Endothelial cell (in vitro differentiated cells): Measurements from ENCODE around the gene CDK18. TPM values are rescaled to one million over a fixed set of nuclear protein-coding genes. Genes with fewer than 3 reads are reported as not detected.

Source experiments
- DNase-seq: peaks from one replicate; pipeline ENCODE4 v3.0.0; 2021; ENCODE audit warnings: low spot score
- H3K27ac Mint-ChIP-seq: one replicate; pipeline ENCODE4 v1.8.0; 2021; ENCODE audit warnings: mixed read lengths, inconsistent platforms; ENCODE audit not compliant: unreplicated experiment
- H3K27me3 Mint-ChIP-seq: one replicate; pipeline ENCODE4 v1.8.0; 2021; ENCODE audit warnings: mild to moderate bottlenecking, moderate library complexity, mixed read lengths, inconsistent platforms; ENCODE audit not compliant: unreplicated experiment
- H3K36me3 Mint-ChIP-seq: one replicate; pipeline ENCODE4 v1.8.0; 2021; ENCODE audit warnings: mild to moderate bottlenecking, low read depth, mixed read lengths, inconsistent platforms; ENCODE audit not compliant: unreplicated experiment
- H3K4me1 Mint-ChIP-seq: one replicate; pipeline ENCODE4 v1.8.0; 2021; ENCODE audit warnings: mild to moderate bottlenecking, mixed read lengths, inconsistent platforms; ENCODE audit not compliant: unreplicated experiment
- H3K4me3 Mint-ChIP-seq: one replicate; pipeline ENCODE4 v1.8.0; 2021; ENCODE audit warnings: mild to moderate bottlenecking, mixed read lengths, inconsistent platforms; ENCODE audit not compliant: unreplicated experiment
- H3K9me3 Mint-ChIP-seq: one replicate; pipeline ENCODE4 v1.8.0; 2021; ENCODE audit warnings: mixed read lengths, inconsistent platforms; ENCODE audit not compliant: unreplicated experiment
- total RNA-seq: library from RNA; stranded (reverse); fragmentation: NEBNext Ultra II Directional; extraction: Animal tissue kit (Norgen Biotek cat#: 25700); gene quantifications from one replicate; pipeline ENCODE4 v1.2.1, GENCODE V29; 2021; ENCODE audit not compliant: unreplicated experiment
- TF ChIP-seq, protein P1 (sequence below): fragments of 200-600 bp; sonication (generic); IDR thresholded peaks from one replicate; pipeline ENCODE4 v1.5.0; 2021; ENCODE audit warnings: antibody characterized with exemption; ENCODE audit not compliant: unreplicated experiment

Gene CDK18
- total RNA-seq, 1 donor from 2014 or later = 12.4 TPM

GRCh38 chr1:205470131-205470530 lies 34.3 kb upstream of the CDK18 start:
- no peak for DNase-seq
- Mint-ChIP-seq H3K4me1 (peaks cover 6% of the 10 kb centered on the region), H3K27me3 (peaks cover 7% of the 10 kb centered on the region), H3K36me3 (no peaks in the 10 kb centered on the region), H3K9me3 (no peaks in the 10 kb centered on the region), H3K4me3 (no peak overlapping the region), H3K27ac (no peak overlapping the region)
- TF ChIP-seq, protein P1, sequence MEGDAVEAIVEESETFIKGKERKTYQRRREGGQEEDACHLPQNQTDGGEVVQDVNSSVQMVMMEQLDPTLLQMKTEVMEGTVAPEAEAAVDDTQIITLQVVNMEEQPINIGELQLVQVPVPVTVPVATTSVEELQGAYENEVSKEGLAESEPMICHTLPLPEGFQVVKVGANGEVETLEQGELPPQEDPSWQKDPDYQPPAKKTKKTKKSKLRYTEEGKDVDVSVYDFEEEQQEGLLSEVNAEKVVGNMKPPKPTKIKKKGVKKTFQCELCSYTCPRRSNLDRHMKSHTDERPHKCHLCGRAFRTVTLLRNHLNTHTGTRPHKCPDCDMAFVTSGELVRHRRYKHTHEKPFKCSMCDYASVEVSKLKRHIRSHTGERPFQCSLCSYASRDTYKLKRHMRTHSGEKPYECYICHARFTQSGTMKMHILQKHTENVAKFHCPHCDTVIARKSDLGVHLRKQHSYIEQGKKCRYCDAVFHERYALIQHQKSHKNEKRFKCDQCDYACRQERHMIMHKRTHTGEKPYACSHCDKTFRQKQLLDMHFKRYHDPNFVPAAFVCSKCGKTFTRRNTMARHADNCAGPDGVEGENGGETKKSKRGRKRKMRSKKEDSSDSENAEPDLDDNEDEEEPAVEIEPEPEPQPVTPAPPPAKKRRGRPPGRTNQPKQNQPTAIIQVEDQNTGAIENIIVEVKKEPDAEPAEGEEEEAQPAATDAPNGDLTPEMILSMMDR = no peak

DNA sequence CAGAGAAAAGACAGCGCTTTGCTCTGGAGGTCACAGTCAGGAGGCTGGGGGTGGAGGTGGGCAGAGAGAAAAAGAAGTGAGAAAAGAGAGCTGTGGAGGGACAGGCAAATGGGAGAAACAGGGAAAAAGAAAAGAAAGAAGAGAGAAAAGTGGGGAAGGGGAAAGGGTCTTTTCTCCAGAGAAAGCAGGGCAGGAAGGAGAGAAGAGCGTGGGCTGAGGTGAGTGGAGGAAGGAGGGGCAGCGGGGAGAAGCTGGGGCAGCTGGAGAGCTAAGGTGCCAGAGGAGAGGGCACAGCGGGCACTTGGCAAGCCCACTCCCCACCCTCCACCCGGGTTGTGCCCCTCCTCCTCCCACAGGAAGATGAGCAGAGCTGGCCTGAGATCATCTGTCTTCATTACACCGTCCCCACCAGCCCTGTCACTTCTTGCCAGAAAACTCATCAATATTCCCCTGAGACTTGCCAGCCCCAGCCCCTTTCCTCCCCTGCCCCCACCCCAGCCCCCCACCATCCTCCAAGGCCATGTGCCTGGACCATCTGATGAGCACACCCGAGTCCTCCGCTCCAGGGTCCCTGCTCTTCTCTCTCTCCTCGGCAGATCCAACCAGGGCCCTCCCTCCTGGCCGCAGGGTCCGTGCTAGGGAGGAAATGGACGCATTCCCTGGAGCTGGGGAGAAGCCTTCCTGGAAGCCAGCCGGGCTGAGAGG lies 31.6 kb upstream of the CDK18 start:
- TF ChIP-seq, protein P1 = no peak
- Mint-ChIP-seq H3K36me3 (no peaks in the 10 kb centered on the region), H3K27ac (peak overlapping the region; percentile 13), H3K4me3 (no peak overlapping the region), H3K9me3 (no peaks in the 10 kb centered on the region), H3K27me3 (peaks cover 7% of the 10 kb centered on the region), H3K4me1 (peaks cover 6% of the 10 kb centered on the region)
- DNase-seq = no peak

GRCh38 chr1:205473475-205473874 lies 31.0 kb upstream of the CDK18 start:
- no peaks in the 10 kb centered on the region for H3K9me3 Mint-ChIP-seq
- TF ChIP-seq, protein P1 = no peak
- peaks cover 6% of the 10 kb centered on the region for H3K4me1 Mint-ChIP-seq
- no peak overlapping the region for H3K4me3 Mint-ChIP-seq
- H3K27ac Mint-ChIP-seq = no peak overlapping the region
- H3K36me3 Mint-ChIP-seq = no peaks in the 10 kb centered on the region
- peaks cover 5% of the 10 kb centered on the region for H3K27me3 Mint-ChIP-seq
- no peak for DNase-seq

- no peak overlapping the region for H3K4me3 Mint-ChIP-seq
- TF ChIP-seq, protein P1 = no peak
- peaks cover 4% of the 10 kb centered on the region for H3K27me3 Mint-ChIP-seq
- H3K27ac Mint-ChIP-seq = no peak overlapping the region
- no peak for DNase-seq
- H3K36me3 Mint-ChIP-seq = no peaks in the 10 kb centered on the region
- H3K4me1 Mint-ChIP-seq = peaks cover 6% of the 10 kb centered on the region
- no peaks in the 10 kb centered on the region for H3K9me3 Mint-ChIP-seq
These were observed 30.5 kb upstream of the CDK18 start for GRCh38 chr1:205473966-205474365.

DNA sequence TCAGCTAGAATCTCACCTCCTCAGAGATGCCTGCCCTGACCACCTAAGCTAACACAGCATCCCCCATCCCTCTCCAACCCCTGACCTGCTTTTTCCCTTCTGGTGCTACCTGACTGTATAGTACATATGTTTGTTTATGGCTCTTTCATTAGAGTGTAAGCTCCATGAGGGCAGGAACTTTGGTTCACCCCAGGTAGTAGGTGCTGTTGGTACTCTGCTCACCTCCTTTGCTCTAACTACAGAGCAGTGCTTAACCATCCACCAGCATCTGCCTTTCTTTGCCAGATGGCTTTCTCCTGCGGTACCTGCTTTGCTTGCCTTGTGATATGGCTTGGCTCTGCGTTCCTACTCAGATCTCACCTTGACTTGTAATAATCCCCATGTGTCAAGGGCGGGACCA lies 29.9 kb upstream of the CDK18 start:
- no peaks in the 10 kb centered on the region for H3K36me3 Mint-ChIP-seq
- H3K27me3 Mint-ChIP-seq = peaks cover 5% of the 10 kb centered on the region
- H3K27ac Mint-ChIP-seq = peak overlapping the region; percentile 48
- DNase-seq = no peak
- peaks cover 6% of the 10 kb centered on the region for H3K4me1 Mint-ChIP-seq
- no peaks in the 10 kb centered on the region for H3K9me3 Mint-ChIP-seq
- TF ChIP-seq, protein P1 = no peak
- H3K4me3 Mint-ChIP-seq = peak overlapping the region; percentile 37
